HG02852 (cell line): ENCODE results near the gene SSH2.

Experiments used
- ATAC-seq: cut with Tn5 transposase; IDR thresholded peaks from one replicate; pipeline ENCODE4 v1.9.1; 2021; ENCODE audit warnings: mild to moderate bottlenecking, moderate library complexity; ENCODE audit not compliant: unreplicated experiment

SSH2 gene

GRCh38 chr17:29837531-29837930, 92.5 kb downstream of the SSH2 start:
- ATAC-seq = no peak

- ATAC-seq = no peak
Measured at GRCh38 chr17:29836643-29837042, 93.4 kb downstream of the SSH2 start.

GRCh38 chr17:29835435-29836351, 94.3 kb downstream of the SSH2 start:
- no peak for ATAC-seq

- ATAC-seq = no peak
Measured at GRCh38 chr17:29833801-29834200, 96.2 kb downstream of the SSH2 start.

- no peak for ATAC-seq
Measured at GRCh38 chr17:29828676-29829284, 101.2 kb downstream of the SSH2 start.

- no peak for ATAC-seq
Measured at GRCh38 chr17:29827179-29827578, 102.8 kb downstream of the SSH2 start.

- no peak for ATAC-seq
Measured at GRCh38 chr17:29826114-29826692, 103.8 kb downstream of the SSH2 start.

GRCh38 chr17:29825604-29826003, 104.4 kb downstream of the SSH2 start:
- no peak for ATAC-seq

- ATAC-seq = no peak
Measured at GRCh38 chr17:29821897-29822296, 108.1 kb downstream of the SSH2 start.

GRCh38 chr17:29820425-29820824, 109.6 kb downstream of the SSH2 start:
- no peak for ATAC-seq

GRCh38 chr17:29807520-29808361, 122.3 kb downstream of the SSH2 start:
- no peak for ATAC-seq

GRCh38 chr17:29802246-29802645, 127.8 kb downstream of the SSH2 start:
- ATAC-seq = no peak

- ATAC-seq = no peak
Measured at GRCh38 chr17:29800457-29800856, 129.6 kb downstream of the SSH2 start.

- no peak for ATAC-seq
Measured at GRCh38 chr17:29796652-29797051, 133.4 kb downstream of the SSH2 start.

- ATAC-seq = no peak
Measured at GRCh38 chr17:29793501-29793900, 136.5 kb downstream of the SSH2 start.

GRCh38 chr17:29791336-29792080, 138.5 kb downstream of the SSH2 start:
- no peak for ATAC-seq

GRCh38 chr17:29789196-29790170, 140.5 kb downstream of the SSH2 start:
- ATAC-seq = no peak

GRCh38 chr17:29787995-29788394, 142.0 kb downstream of the SSH2 start:
- no peak for ATAC-seq

- no peak for ATAC-seq
Measured at GRCh38 chr17:29782917-29783316, 147.1 kb downstream of the SSH2 start.
